Mucosa of rectum (tissue), 2 donors: ENCODE measurements around the gene OR10J1.
"Not testable (repeated sequence)": the region's sequence is repeated elsewhere in the genome, so short reads cannot be mapped to it uniquely, and the experiment has no call there.

Experiments
- H3K27ac ChIP-seq, 2 donors: one replicate each; pipeline ENCODE4 v1.7.0; 2013; ENCODE audit warnings: inconsistent platforms in 2 of 2, low read depth in 2 of 2, low read length in 2 of 2
- H3K27me3 ChIP-seq, 2 donors: one replicate each; pipeline ENCODE4 v1.7.0; 2013; ENCODE audit warnings: low read length in 2 of 2; ENCODE audit not compliant: control insufficient read depth in 2 of 2, insufficient read depth in 2 of 2
- H3K36me3 ChIP-seq, 2 donors: one replicate each; pipeline ENCODE4 v1.7.0; 2013; ENCODE audit warnings: low read length in 2 of 2; ENCODE audit not compliant: control insufficient read depth in 2 of 2, insufficient read depth in 2 of 2
- H3K4me1 ChIP-seq, 2 donors: one replicate each; pipeline ENCODE4 v1.7.0; 2013; ENCODE audit warnings: low read length in 2 of 2, mild to moderate bottlenecking in 1 of 2; ENCODE audit not compliant: control insufficient read depth in 2 of 2, insufficient read depth in 2 of 2
- H3K4me3 ChIP-seq, 2 donors: one replicate each; pipeline ENCODE4 v1.7.0; 2013; ENCODE audit warnings: low read length in 2 of 2
- H3K9ac ChIP-seq, 2 donors: one replicate each; pipeline ENCODE4 v1.7.0; 2013; ENCODE audit warnings: low read length in 2 of 2, low read depth in 1 of 2, mild to moderate bottlenecking in 1 of 2
- H3K9me3 ChIP-seq, 2 donors: one replicate each; pipeline ENCODE4 v1.7.0; 2013; ENCODE audit warnings: low read length in 2 of 2; ENCODE audit not compliant: control insufficient read depth in 2 of 2
- donor health status: healthy.
- donor health status: Normal muscosa, but diverticular disease.

Gene OR10J1

GRCh38 chr1:159442428-159442827 is 2.9 kb downstream of the OR10J1 start:
- Histone ChIP-seq H3K27me3 (no peaks in the 10 kb centered on the region), H3K27ac (no peak overlapping the region), H3K9ac (no peak overlapping the region), H3K4me1 (no peaks in the 10 kb centered on the region), H3K36me3 (no peaks in the 10 kb centered on the region), H3K9me3 (no peaks in the 10 kb centered on the region), H3K4me3 (no peak overlapping the region)

- Histone ChIP-seq H3K4me1 (no peaks in the 10 kb centered on the region), H3K27ac (no peak overlapping the region), H3K9me3 (no peaks in the 10 kb centered on the region), H3K36me3 (no peaks in the 10 kb centered on the region), H3K9ac (no peak overlapping the region), H3K4me3 (no peak overlapping the region), H3K27me3 (no peaks in the 10 kb centered on the region)
These were observed 3.7 kb downstream of the OR10J1 start for GRCh38 chr1:159443066-159443750.

- H3K4me3 ChIP-seq = no peak overlapping the region
- no peaks in the 10 kb centered on the region for H3K9me3 ChIP-seq
- H3K27ac ChIP-seq = no peak overlapping the region
- H3K4me1 ChIP-seq = no peaks in the 10 kb centered on the region
- no peak overlapping the region for H3K9ac ChIP-seq
- H3K36me3 ChIP-seq = no peaks in the 10 kb centered on the region
- H3K27me3 ChIP-seq = no peaks in the 10 kb centered on the region
These were observed 5.0 kb downstream of the OR10J1 start for GRCh38 chr1:159444511-159444910.

- no peak overlapping the region for H3K4me3 ChIP-seq
- H3K9ac ChIP-seq = no peak overlapping the region
- H3K27ac ChIP-seq = no peak overlapping the region
- H3K4me1 ChIP-seq = no peaks in the 10 kb centered on the region
- H3K36me3 ChIP-seq = no peaks in the 10 kb centered on the region
- H3K9me3 ChIP-seq = no peaks in the 10 kb centered on the region
- H3K27me3 ChIP-seq = no peaks in the 10 kb centered on the region
These were observed 8.7 kb downstream of the OR10J1 start for GRCh38 chr1:159448181-159448580.

- not testable (repeated sequence) for H3K36me3 ChIP-seq, H3K4me3 ChIP-seq, H3K27ac ChIP-seq, H3K9me3 ChIP-seq, H3K9ac ChIP-seq, H3K4me1 ChIP-seq, H3K27me3 ChIP-seq
These were observed 10.1 kb downstream of the OR10J1 start for GRCh38 chr1:159449605-159450004.

- Histone ChIP-seq H3K4me1 (no peaks in the 10 kb centered on the region), H3K4me3 (no peak overlapping the region), H3K36me3 (no peaks in the 10 kb centered on the region), H3K9me3 (no peaks in the 10 kb centered on the region), H3K27ac (no peak overlapping the region), H3K27me3 (no peaks in the 10 kb centered on the region), H3K9ac (no peak overlapping the region)
These were observed 20.0 kb downstream of the OR10J1 start for GRCh38 chr1:159459551-159459950.

GRCh38 chr1:159465191-159465603 is 25.7 kb downstream of the OR10J1 start:
- H3K9me3 ChIP-seq = no peaks in the 10 kb centered on the region
- no peak overlapping the region for H3K9ac ChIP-seq
- no peak overlapping the region for H3K4me3 ChIP-seq
- no peaks in the 10 kb centered on the region for H3K27me3 ChIP-seq
- no peak overlapping the region for H3K27ac ChIP-seq
- H3K4me1 ChIP-seq = no peaks in the 10 kb centered on the region
- H3K36me3 ChIP-seq = no peaks in the 10 kb centered on the region

GRCh38 chr1:159468321-159468720 is 28.8 kb downstream of the OR10J1 start:
- H3K27ac ChIP-seq = no peak overlapping the region
- no peak overlapping the region for H3K9ac ChIP-seq
- H3K36me3 ChIP-seq = no peaks in the 10 kb centered on the region
- H3K4me1 ChIP-seq = no peaks in the 10 kb centered on the region
- H3K27me3 ChIP-seq = no peaks in the 10 kb centered on the region
- H3K4me3 ChIP-seq = no peak overlapping the region
- no peaks in the 10 kb centered on the region for H3K9me3 ChIP-seq

- Histone ChIP-seq H3K4me3 (no peak overlapping the region), H3K9ac (no peak overlapping the region)
These were observed 30.5 kb downstream of the OR10J1 start for GRCh38 chr1:159469921-159470533.

GRCh38 chr1:159473335-159473734 is 33.8 kb downstream of the OR10J1 start:
- H3K36me3 ChIP-seq = no peaks in the 10 kb centered on the region
- no peak overlapping the region for H3K4me3 ChIP-seq
- H3K4me1 ChIP-seq = no peaks in the 10 kb centered on the region
- no peak overlapping the region for H3K27ac ChIP-seq
- no peaks in the 10 kb centered on the region for H3K9me3 ChIP-seq
- H3K9ac ChIP-seq = no peak overlapping the region
- no peaks in the 10 kb centered on the region for H3K27me3 ChIP-seq

More at GRCh38 chr1:159469921-159470533, 30.5 kb downstream of the OR10J1 start:
- Histone ChIP-seq H3K9me3 (no peaks in the 10 kb centered on the region), H3K27me3 (no peaks in the 10 kb centered on the region), H3K4me1 (no peaks in the 10 kb centered on the region), H3K36me3 (no peaks in the 10 kb centered on the region), H3K27ac (no peak overlapping the region)
